ENCODE data around the gene DNM1L.

The DNM1L gene

GRCh38 chr12:32780071-32780470 is 101.0 kb downstream of the DNM1L start:
- TF ChIP-seq CTCF (IDR thresholded peaks at IDR 0.05): no peak

- TF ChIP-seq CTCF (IDR thresholded peaks at IDR 0.05): no peak
These were observed 103.9 kb downstream of the DNM1L start for GRCh38 chr12:32783029-32783428.

GRCh38 chr12:32785557-32785956 is 106.5 kb downstream of the DNM1L start:
- no peak for TF ChIP-seq CTCF (IDR thresholded peaks at IDR 0.05)

- TF ChIP-seq CTCF (IDR thresholded peaks at IDR 0.05): no peak
These were observed 109.3 kb downstream of the DNM1L start for GRCh38 chr12:32788405-32788804.

GRCh38 chr12:32789446-32789845 is 110.3 kb downstream of the DNM1L start:
- TF ChIP-seq CTCF (IDR thresholded peaks at IDR 0.05): no peak

- no peak for TF ChIP-seq CTCF (IDR thresholded peaks at IDR 0.05)
These were observed 110.8 kb downstream of the DNM1L start for GRCh38 chr12:32789916-32790315.

GRCh38 chr12:32794281-32794680 is 115.2 kb downstream of the DNM1L start:
- no peak for TF ChIP-seq CTCF (IDR thresholded peaks at IDR 0.05)
